Sigmoid colon (tissue), 3 donors: Measurements from ENCODE around the gene OR5C1.

Source experiments
- CTCF ChIP-seq, 4 experiments: fragments of 450-650 bp in 3 of 4; fragments of 200-600 bp in 1 of 4; IDR thresholded peaks; one replicate each; pipeline ENCODE4 v1.5.1; 2016 to 2019; ENCODE audit warnings: antibody characterized with exemption in 4 of 4, mild to moderate bottlenecking in 3 of 4, moderate library complexity in 2 of 4
- POLR2A ChIP-seq, 2 donors: fragments of 450-650 bp; IDR thresholded peaks; one replicate each; pipeline ENCODE4 v1.6.1; 2016; ENCODE audit warnings: antibody characterized with exemption in 2 of 2, mild to moderate bottlenecking in 2 of 2, moderate library complexity in 2 of 2

GRCh38 chr9:122777052-122777451, 11.7 kb upstream of the OR5C1 start:
- TF ChIP-seq CTCF (IDR thresholded peaks at IDR 0.05) (no peak), POLR2A (IDR thresholded peaks at IDR 0.05) (no peak)
